GM21367 (cell line): ENCODE data around the gene DPCD.
"Not testable (repeated sequence)": the region's sequence is repeated elsewhere in the genome, so short reads cannot be mapped to it uniquely, and the experiment has no call there.

Source experiments
- ATAC-seq: cut with Tn5 transposase; IDR thresholded peaks from one replicate; pipeline ENCODE4 v1.9.1; 2021; ENCODE audit not compliant: unreplicated experiment

The DPCD gene

GRCh38 chr10:101580486-101581399 lies 7.4 kb upstream of the DPCD start:
- ATAC-seq = no peak

DNA sequence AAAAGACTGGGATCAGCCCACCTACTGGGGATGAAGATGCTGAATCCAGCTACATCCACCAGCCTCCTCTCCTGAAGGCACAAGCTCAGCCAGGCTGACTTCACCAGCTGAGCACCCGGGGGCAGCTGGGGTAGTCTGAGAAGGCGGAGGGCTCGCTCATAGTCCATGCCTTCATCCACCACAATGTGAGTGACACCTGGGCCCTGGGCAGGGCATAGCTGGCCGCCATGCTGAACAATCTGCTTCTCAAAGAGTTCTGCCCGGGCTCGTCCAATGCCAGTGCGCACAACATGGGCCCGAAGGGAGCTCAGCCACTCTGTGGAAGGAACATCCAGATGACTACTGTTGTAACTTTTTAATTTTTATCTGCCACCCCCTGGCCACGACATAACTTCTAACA lies 2.3 kb upstream of the DPCD start:
- no peak for ATAC-seq

DNA sequence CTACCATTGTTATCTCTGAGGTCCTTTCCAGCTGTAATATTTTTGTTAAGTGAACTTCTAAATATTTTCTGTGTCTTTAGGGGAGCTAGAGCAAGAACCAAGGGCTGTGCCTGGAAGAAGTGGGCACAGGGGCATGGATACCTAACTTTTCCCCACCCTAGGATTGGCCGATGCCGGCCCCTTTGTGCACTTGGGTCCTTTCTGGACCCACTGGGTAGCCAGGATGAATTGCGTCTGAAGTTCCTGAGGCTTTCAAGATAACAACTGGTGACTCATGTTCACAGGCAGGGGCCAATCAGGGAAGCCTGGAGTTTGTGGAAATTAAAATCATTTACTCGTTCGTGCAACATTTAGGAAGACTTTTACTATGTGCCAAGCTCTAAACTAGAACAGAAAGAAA lies 758 bp downstream of the DPCD start:
- no peak for ATAC-seq

- ATAC-seq = not testable (repeated sequence)
These were observed 5.2 kb downstream of the DPCD start for GRCh38 chr10:101593331-101593730.

DNA sequence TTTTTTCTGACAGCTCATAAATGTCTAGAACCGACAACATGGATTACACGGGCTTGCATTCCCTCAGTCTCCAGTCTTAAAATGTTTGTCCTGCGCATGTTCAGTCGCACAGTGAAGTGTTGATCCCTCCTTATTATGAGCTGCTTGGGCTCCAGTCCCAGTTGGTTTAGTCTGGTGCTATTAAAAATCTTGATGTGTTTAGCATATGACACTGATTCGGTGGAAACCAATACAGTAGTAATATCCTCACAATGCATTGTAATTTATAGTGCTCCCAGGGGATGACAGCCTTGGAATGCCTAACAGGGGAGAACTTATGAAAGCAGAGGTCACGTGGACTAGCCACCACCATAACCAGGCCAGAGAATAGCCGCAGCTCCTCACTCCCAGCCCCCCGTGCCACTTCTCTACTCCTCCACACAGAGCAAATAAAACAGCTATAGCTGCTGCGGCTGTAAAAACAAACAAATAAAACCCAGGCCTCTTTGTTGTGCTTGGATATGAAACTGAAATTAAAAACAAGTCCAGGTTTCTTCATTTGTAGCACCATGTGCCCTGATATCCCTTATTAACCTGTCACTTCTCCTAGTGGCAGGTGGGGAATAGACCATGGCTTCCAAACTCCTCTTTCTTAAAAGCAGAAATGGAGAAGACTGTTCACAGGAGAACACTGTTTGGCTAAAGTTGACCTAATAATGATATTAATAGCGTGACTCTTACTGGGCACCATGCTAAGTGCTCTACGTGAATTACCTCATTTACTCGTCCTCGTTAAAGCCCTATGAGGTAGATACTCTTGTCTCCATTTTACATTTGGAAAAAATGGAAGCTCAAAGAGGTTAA lies 7.7 kb downstream of the DPCD start:
- ATAC-seq = no peak

- no peak for ATAC-seq
These were observed 9.2 kb downstream of the DPCD start for GRCh38 chr10:101597091-101597900.

- no peak for ATAC-seq
These were observed 13.4 kb downstream of the DPCD start for GRCh38 chr10:101601541-101601940.

GRCh38 chr10:101602761-101603398 lies 14.8 kb downstream of the DPCD start:
- ATAC-seq = no peak

- ATAC-seq = no peak
These were observed 19.0 kb downstream of the DPCD start for GRCh38 chr10:101607124-101607523.

GRCh38 chr10:101609481-101609880 lies 21.4 kb downstream of the DPCD start:
- ATAC-seq = no peak

- no peak for ATAC-seq
These were observed 23.2 kb downstream of the DPCD start for GRCh38 chr10:101611096-101611905.

GRCh38 chr10:101612086-101612485 lies 24.0 kb downstream of the DPCD start:
- no peak for ATAC-seq

DNA sequence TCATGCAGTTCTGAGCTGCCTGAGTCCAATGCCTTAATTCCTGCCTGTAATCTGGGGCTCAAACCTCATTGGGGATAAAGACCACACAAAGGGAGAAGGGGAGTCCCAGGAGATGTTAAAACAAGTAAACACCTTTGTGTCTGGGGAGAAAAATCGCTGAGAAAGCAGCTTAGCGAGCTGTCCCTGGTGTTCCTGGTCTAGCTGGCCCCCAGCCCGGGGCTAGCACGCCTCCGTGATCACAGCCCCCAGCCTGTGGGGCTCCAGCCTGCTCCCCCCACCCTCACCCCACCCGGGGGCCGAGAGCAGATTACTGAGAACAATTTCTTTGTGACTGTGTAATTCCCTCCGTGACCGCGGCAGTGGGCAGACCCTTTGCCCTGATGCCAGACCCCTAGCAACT lies 24.8 kb downstream of the DPCD start:
- ATAC-seq = no peak

GRCh38 chr10:101613646-101614045 lies 25.5 kb downstream of the DPCD start:
- no peak for ATAC-seq

DNA sequence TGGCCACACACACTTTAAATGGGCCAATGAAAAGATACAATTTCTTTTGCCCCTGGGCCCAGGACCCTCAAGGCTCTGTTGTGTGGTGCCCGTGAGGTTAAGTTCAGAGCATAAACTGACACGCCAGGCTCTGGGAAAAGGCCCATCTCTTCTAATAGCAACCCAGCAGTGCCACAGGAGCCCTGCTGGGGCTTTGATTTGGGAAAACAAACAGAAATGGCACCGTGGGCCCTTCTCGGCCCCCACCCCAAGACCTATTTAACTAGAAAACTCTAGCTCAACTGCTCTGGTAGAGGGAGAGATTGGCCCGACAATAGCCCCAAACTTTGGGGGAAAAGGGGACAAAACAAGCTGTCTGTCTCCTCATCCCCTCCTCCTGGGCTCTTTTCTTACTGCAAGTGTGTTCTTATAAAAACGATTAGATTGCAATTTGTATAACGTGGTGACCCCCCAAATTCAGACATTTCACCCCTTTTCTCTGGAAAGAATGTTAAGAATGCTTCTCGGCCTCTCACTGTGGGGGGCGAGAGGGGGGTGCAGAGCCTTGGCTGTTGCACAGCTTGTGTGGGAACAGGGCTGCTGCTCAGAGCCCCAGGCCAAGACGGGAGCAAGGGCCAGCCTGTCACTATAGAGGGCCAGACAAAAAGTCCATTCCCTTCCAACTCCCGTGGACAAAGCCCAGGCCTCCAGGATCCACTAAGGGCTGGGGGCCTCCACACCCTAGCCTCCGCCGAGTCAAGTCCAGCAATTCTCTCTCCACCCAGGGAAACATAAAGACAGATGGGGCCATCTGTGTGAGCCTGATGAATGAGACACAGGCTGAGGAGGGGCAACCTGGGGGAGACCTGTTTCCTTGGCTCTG lies 26.8 kb downstream of the DPCD start:
- no peak for ATAC-seq

DNA sequence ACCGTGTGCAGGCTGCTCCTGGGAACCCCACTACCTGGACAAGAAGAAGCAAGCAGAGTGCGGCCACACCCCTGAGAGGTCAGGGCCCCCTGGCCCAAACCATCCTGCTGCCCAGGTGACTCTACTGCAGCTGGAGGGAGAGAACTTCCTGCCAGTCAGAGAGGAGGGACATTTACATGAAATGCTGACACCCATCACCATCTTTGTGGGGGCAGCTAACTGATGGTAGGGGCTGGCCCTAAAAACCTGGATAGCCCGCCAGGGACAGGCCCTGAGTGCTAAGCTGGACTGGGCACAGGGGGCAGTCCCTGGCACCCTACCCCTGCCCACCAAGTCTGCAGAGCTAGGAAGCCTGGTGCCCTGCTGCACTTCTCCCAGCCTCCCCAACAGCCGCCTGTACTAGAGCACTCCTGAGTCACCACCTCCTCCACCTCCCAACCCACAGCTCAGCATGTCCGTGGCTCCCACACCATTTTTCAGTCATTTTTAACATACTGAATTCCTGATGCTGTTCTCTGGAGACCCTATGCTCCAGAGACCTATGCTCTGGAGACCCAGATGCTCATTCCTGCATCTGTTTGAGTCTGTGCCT lies 27.5 kb downstream of the DPCD start:
- ATAC-seq = no peak

DNA sequence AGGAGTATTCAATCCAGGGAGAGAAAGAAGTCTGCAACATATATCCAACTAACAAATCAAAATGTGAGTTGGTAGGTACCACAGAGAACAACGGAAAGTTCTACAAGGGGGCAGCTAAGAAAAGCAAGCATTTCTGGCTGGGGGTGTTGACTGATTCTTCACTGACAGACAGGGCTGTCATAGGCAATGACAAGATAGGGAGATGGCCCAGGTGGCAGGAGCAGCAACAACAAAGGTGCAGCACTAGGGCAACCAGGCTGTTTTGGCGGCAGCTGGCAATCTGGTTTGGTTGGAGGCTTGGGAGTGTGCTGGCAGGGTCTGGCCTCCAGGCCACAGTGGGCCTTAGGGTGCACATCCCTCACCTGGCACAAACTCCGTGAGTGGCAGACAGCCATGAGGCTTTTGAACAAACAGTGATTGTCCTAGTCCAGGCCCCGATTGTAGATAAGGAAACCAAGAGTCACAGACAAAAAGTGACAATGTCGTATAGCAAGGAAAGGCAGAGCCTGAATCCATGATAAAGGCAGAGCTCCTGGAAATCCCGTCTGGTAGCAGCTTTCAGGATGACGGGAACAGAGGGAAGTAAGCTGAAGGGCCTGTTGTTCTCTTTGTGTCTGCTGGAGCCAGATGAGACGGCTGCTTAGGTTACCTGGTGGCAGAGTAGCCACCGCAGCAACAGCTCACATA lies 28.4 kb downstream of the DPCD start:
- ATAC-seq = no peak
